ENCODE data around the gene MFN2. TPM values are rescaled to one million over a fixed set of nuclear protein-coding genes. Genes with fewer than 3 reads are reported as not detected.
"Not testable (repeated sequence)": the region's sequence is repeated elsewhere in the genome, so short reads cannot be mapped to it uniquely, and the experiment has no call there.

MFN2 gene
- total RNA-seq, 1 donor from 2014 or later: 78.9 TPM

DNA sequence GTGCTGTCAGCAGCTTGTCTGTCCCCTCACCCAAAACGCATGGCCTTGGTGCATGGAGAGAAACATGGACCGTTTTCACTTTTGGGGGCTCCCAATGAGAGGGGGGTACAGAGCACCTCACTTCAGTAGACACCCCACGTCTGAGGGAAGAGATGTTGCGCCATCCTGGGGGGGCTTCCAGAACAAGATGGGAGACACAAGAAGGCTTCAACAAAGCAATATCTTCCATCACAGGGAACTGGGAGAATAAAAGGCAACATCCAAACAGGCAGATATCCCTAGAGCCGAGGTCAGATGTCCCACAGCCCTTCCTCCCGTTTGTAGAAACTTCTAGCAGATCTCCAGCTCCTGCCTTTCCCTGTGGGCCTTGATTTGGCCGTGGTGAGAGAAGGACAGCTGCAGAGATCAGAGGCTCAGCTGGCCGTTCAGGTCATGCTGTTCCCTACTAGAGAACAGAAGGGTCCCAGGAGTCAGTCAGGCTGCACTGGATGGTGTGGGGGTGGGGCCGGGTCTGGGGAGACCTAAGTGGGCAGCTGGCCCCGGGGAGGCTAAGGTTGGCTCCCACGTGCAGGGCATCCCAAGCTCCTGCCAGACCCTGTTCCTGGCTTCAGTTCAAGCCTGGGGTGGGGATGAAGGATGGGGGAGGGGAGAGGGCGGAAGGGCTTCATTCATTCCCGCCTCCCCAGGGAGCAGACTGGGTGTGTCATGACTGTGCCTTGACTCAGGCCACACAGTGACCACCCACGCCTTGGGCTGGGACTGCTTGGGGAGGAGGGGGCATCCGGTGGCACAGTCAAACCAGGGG, 41.3 kb upstream of the MFN2 start:
- Mint-ChIP-seq H3K36me3 (ENCODE audit: low read depth) (no peaks in the 10 kb centered on the region), H3K9me3 (no peaks in the 10 kb centered on the region), H3K27ac (ENCODE audit: unreplicated experiment) (no peak overlapping the region), H3K27me3 (ENCODE audit: low read depth) (no peaks in the 10 kb centered on the region), H3K4me1 (peaks cover 13% of the 10 kb centered on the region), H3K4me3 (no peak overlapping the region)
- TF ChIP-seq, protein P1, sequence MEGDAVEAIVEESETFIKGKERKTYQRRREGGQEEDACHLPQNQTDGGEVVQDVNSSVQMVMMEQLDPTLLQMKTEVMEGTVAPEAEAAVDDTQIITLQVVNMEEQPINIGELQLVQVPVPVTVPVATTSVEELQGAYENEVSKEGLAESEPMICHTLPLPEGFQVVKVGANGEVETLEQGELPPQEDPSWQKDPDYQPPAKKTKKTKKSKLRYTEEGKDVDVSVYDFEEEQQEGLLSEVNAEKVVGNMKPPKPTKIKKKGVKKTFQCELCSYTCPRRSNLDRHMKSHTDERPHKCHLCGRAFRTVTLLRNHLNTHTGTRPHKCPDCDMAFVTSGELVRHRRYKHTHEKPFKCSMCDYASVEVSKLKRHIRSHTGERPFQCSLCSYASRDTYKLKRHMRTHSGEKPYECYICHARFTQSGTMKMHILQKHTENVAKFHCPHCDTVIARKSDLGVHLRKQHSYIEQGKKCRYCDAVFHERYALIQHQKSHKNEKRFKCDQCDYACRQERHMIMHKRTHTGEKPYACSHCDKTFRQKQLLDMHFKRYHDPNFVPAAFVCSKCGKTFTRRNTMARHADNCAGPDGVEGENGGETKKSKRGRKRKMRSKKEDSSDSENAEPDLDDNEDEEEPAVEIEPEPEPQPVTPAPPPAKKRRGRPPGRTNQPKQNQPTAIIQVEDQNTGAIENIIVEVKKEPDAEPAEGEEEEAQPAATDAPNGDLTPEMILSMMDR (conservative IDR thresholded peaks at IDR 0.05): no peak
- DNase-seq (ENCODE audit: low read depth, low spot score): no peak

DNA sequence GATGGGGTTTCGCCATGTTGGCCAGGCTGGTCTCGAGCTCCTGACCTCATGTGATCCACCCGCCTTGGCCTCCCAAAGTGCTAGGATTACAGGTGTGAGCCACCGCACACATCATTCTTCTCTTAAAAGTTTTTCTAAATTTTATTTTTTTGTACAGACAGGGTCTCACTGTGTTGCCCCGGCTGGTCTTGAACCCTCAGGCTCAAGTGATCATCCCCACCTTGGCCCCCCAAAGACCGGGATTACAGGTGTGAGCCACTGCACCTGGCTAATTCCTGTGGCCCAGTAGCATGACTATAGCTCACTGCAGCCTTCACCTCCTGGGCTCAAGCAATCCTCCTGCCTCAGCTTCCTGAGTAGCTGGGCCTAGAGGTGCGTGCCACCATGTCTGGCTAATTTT, 40.5 kb upstream of the MFN2 start:
- H3K4me1 Mint-ChIP-seq: peaks cover 12% of the 10 kb centered on the region
- not testable (repeated sequence) for H3K4me3 Mint-ChIP-seq; H3K36me3 Mint-ChIP-seq (ENCODE audit: low read depth); H3K9me3 Mint-ChIP-seq; H3K27ac Mint-ChIP-seq (ENCODE audit: unreplicated experiment); DNase-seq (ENCODE audit: low read depth, low spot score); H3K27me3 Mint-ChIP-seq (ENCODE audit: low read depth)

GRCh38 chr1:11940260-11940921, 39.9 kb upstream of the MFN2 start:
- DNase-seq (ENCODE audit: low read depth, low spot score): no peak
- Mint-ChIP-seq H3K36me3 (ENCODE audit: low read depth) (no peaks in the 10 kb centered on the region), H3K4me3 (no peak overlapping the region), H3K9me3 (no peaks in the 10 kb centered on the region), H3K27ac (ENCODE audit: unreplicated experiment) (no peak overlapping the region), H3K27me3 (ENCODE audit: low read depth) (no peaks in the 10 kb centered on the region), H3K4me1 (peaks cover 9% of the 10 kb centered on the region)
- TF ChIP-seq, protein P1 (conservative IDR thresholded peaks at IDR 0.05): no peak

DNA sequence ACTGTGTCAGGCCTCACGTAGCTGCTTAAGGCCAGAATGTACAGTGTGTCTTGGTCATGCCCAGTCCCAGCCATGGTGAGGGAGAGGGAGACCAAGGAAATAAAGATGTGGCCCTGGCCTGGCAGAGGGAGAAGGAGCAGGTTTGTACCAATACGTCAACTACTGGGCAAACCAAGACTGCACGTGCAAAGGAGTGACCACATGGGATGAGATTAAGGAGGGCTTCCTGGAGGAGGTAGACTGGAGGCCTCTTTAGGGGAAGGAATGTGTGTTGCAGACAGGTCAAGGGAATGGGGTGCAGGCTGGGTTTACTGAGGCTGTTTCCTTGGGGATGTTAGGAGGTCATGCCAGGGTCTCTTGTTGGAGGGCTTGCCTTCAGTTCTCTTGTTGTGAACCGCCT, 38.0 kb upstream of the MFN2 start:
- no peak overlapping the region for H3K27ac Mint-ChIP-seq (ENCODE audit: unreplicated experiment)
- DNase-seq (ENCODE audit: low read depth, low spot score): no peak
- no peaks in the 10 kb centered on the region for H3K9me3 Mint-ChIP-seq
- no peak overlapping the region for H3K4me3 Mint-ChIP-seq
- H3K27me3 Mint-ChIP-seq (ENCODE audit: low read depth): no peaks in the 10 kb centered on the region
- TF ChIP-seq, protein P1 (conservative IDR thresholded peaks at IDR 0.05): no peak
- peaks cover 9% of the 10 kb centered on the region for H3K4me1 Mint-ChIP-seq
- H3K36me3 Mint-ChIP-seq (ENCODE audit: low read depth): peaks cover 5% of the 10 kb centered on the region

DNA sequence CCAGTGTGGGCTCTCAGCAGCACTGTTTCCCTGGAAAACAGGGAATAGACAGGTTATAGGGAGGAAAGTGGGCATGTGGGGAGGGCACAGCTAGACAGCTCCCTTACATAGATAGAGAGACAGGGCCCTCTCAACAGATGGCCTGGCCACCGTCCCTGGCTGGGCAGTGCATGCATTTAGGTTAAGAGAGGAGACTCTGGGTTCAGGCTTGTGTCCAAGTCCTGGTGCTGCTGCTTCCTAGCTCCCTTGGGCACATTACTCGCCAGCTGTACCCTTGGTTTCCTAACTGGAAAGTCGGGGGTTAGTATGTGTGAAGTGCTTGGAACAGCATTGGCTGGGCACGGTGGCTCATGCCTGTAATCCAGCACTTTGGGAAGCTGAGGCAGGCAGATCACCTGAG, 36.6 kb upstream of the MFN2 start:
- peaks cover 8% of the 10 kb centered on the region for H3K4me1 Mint-ChIP-seq
- no peaks in the 10 kb centered on the region for H3K27me3 Mint-ChIP-seq (ENCODE audit: low read depth)
- H3K9me3 Mint-ChIP-seq: no peaks in the 10 kb centered on the region
- H3K27ac Mint-ChIP-seq (ENCODE audit: unreplicated experiment): no peak overlapping the region
- DNase-seq (ENCODE audit: low read depth, low spot score): no peak
- H3K36me3 Mint-ChIP-seq (ENCODE audit: low read depth): peaks cover 9% of the 10 kb centered on the region
- no peak overlapping the region for H3K4me3 Mint-ChIP-seq
- TF ChIP-seq, protein P1 (conservative IDR thresholded peaks at IDR 0.05): no peak

GRCh38 chr1:11944358-11944931, 35.8 kb upstream of the MFN2 start:
- TF ChIP-seq, protein P1 (conservative IDR thresholded peaks at IDR 0.05): no peak
- H3K9me3 Mint-ChIP-seq: no peaks in the 10 kb centered on the region
- no peak overlapping the region for H3K4me3 Mint-ChIP-seq

More at GRCh38 chr1:11944358-11944931, 35.8 kb upstream of the MFN2 start:
- Mint-ChIP-seq H3K27ac (ENCODE audit: unreplicated experiment) (no peak overlapping the region), H3K36me3 (ENCODE audit: low read depth) (peaks cover 12% of the 10 kb centered on the region), H3K4me1 (peaks cover 5% of the 10 kb centered on the region), H3K27me3 (ENCODE audit: low read depth) (no peaks in the 10 kb centered on the region)
- no peak for DNase-seq (ENCODE audit: low read depth, low spot score)
